ENCODE measurements around the gene NPTXR.

Gene NPTXR

DNA sequence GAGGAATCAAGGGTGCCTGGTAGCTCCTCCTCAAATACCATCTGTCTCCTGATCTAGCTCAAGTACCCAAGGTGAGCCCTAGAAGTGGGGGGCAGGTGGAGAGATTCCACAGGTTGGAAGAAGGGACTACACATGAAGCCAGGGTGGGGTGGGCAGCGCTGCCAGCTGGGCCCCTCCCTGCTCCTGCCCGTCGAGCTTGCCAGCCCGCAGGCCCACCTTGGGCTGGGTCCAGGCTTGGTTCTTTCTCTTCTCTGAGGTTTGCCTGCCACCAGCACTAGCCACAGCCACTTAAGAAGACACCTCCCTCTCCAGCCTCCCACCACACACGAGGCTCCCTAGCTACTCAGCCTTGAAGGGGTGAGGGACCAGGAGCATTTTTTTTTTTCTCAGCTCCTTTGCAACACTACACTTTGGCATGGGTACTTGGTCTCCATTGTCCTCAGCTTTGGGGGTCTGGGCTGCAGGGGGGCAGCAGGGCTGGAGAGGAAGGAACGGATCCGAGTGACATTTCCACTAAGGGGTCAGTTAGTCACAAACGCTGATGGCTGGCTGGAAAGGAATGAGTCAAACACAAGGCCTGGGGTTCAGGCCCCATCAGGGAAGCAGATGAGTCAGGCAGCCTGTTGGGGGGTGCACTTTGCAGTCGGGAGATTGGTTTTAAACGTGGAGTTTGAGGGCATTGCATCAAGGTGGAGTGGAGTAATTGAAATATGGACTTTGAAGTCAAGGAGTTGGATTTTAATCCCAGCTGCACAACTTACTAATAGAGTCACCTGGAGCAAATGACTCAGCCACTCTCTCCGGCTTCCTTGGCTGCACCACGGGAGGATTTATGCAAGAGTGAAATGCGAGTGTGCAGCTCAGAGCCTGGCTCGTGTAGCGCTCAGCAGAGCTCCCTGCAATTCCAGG lies 7.4 kb upstream of the NPTXR start:
- no peak for DNase-seq

DNA sequence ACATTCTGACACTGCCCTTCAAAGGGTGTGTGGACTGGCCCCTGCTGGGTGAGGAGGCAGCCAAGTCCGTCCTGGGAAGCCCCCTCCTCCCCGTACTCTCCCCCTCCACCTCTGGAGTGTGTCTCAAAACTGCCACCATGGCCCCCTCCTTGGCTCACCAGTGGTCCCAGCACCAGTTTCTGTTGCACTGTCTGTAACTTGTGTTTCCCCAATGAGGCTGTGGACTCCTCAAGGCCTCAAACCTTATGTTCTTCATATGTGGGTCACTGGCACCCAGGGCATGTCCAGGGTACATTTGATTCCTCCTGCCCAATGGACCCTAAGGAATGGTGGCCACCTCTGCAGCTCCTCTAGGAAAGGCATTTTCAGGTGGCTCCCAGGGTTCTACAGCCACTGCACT lies 6.6 kb upstream of the NPTXR start:
- no peak for DNase-seq

DNA sequence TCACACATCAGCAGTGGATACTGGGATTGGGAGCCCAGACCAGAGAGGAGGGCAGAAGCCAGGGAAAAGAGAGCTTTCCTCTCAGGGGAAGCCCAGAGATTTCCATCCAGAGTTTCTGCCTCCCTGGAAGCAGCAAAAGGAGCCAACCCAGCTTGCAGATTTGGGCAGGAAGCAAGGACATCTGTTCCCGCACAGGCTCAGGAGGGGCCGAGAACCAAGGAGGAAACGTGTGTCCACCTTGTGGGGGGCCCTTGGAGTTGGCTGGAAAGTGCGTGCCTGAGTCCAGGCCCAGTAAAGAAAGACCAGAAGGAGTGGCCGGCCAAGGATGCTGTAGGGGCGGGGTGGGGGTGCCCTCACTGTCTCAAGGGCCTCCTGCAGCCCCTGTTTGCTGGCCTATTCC lies 6.0 kb upstream of the NPTXR start:
- DNase-seq, result no peak

DNA sequence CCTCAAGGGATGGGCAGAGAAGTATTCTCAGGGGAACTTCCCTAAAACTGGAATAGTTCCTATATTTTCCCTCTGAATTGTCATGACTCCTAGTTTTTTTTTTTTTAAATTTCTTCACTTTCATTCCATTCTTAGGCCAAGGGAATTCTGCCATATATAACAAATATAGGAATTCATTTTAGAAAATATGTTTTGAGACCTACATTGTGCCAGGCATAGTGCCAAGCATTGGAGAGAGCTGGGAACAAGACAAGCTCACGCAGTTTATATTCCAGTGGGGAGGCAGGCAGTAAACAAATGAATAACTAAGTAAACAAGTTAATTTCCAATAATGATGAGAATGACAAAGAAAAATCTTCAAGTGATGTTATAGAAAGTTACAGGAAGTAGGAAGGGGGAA lies 2.6 kb upstream of the NPTXR start:
- DNase-seq, result no peak

DNA sequence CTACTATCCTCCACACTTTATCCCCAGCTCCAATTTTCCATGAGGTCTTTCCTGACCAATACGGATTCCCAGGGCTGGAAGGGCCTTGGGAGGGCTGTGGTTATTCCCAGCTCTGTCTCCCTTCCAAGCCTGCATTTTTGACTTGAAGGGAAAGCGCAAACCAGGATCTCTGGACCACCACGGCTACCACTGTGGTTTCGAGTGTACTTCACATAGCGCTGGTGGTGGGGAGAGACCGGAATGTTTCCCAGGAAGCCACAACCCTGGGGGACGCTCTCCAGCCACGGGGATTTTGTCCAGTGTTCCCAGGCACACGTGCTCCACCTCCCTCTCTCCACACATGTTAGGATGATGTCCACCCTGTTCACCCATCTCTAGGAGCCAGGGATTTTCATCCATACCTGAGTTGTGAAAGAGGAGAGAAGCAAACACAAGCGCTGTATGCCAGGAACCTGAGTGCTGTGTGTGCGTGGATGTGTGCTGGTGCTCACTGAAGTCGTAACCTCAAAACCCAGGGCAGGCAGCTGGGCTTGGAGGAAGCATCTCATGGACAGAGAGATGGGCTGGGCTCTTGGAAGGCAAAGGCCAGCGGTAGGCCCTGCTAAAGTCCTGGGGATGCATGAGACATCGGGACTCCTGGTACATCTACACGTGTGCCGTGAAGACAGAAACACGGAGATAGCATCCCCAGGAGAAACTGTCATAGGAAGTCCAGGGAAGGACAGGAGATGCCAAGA lies 1.3 kb upstream of the NPTXR start:
- DNase-seq, result no peak

DNA sequence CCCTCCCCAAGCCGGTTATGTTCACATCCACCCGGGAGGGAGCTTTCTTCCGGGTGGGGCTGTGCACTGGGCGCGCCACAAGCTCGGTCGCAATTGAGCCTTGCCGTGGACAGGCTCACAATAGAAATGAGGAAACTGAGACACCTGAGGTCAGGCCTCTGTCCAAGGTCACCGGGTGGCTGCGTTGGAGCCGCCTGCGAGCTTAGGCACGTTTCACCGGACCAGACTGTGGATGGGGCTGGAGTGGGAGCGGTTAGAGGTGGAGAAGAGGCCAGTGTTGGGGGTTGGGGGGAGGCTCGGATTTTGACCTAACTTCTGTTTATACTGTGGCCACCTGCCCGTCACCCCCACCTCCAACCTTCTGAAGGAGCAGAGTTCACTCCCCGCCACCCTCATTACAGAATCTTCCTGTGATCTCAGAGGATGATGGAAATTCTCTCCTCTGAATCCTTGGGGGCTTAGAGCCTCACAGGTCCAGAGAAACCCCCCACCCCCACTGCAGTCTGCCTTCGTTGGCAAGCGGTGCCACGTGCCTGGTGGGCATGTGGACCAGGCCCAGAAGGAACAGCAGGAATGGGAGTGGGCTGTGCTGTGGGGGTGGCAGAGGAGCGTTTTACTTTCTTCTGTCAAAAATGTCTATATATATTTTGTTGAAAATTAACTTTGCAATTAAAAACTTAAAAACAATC lies 631 bp upstream of the NPTXR start:
- no peak for DNase-seq

DNA sequence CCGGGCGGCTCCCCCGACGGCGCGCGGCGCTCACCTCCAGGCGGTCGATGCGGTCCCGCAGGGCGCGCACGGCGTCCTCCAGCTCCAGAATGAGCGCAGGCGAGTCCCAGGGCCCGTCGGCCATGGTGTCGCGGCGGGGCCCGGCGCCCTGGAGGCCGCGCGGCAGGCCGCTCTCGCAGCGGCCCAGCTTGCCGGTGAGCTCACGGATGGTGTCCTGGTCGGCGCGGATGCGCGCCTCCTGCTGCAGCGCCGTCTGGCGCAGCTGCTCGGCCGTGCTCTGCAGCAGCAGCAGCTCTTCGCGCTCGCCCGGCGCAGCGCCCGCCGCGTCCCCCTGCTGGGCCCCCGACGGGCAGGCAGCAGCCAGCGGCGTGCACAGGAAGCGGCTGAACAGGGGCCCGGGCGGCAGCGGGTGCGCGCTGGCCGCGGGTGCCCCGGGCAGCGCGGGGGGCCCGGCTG lies 599 bp downstream of the NPTXR start:
- peak; percentile 17 to 54 for DNase-seq

DNA sequence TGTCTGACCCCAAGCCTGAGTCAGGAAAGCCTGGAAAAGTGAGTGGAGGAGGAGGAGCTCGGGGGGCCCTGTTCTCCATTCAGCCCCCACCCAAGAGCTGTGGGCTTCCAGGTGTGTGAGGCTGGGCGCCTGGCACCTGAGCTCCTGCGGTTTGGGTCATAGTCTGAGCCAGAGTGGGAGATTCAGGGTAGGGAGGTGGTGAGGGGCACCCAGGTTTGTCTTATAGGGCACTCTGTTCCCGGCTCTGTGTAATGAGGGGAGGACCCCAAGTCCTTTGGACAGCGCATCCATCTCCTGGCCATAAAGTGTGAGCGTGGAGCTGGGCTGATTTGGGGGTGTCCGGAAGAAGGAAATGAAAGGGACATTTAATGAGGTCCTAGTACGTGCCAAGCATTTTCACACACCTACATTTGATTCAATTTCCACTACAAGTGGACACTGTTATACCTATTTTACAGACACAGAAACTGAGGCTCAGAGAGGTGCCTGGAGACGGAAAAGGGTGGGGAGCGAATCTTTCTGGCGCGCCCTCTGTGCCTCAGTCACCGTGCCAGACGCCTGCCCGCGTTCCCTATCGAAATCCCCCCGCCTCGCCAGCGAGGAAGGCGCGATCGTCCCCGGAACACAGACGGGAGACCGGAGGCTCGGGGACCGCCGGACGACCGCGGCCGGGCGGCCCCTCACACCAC lies 1.2 kb downstream of the NPTXR start:
- DNase-seq, result no peak

DNA sequence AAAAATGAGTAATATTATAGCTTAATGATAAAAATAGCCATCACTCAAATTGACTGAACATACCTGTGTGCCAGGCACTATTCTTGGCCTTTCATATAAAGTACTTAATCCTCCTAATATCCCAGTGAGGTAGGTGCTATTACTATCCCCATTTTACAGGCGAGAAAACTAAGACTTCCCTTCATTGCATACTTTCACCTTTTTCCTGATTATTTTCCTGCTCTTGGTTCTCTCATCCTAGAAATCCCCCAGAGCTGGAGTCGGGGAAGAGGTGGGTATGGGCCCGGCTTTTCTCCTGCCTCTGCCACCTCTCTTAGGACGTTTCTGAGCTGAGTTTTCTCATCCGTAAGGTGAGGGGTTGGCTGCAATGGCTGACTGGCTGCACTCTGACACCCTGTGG lies 2.2 kb downstream of the NPTXR start:
- no peak for DNase-seq

DNA sequence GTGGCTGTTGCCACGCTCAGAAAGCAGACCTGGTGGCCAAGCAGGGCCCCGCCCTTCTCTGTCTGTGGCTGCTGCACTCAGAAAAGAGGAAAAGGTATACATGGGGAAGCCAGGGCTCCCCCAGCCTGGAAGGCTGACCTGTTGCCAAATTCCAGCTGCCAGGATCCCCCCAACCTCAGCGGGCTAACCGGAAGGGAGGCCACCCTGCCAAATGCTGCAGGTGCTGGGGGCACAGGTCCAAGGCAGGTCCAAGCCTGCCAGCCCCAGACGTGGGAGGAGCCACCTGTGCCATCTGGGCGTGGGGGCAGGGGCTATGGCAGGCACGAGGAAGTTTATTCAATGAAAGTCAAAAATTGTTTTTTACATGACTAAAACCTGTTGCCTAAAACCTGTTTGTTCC lies 2.6 kb downstream of the NPTXR start:
- DNase-seq, result no peak

DNA sequence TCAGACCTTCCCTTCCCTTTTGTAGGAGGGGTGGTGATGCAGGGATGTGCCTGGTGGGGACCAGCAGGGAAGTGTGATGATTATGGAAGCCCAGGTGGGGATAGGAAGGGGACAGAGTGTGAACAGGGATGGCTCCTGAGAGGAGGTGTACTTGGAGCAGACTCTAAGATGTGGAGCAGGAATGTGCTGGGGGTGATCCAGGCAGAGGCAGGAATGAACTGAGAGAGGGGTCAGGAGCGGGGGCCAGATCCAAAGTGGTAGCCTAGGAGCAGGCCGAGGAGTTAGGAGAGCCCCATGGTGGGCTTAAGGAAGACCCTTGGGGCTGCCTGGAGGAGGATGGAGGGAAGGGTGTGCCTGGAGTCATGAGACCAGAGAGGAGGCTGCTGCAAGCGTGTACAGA lies 3.7 kb downstream of the NPTXR start:
- no peak for DNase-seq

DNA sequence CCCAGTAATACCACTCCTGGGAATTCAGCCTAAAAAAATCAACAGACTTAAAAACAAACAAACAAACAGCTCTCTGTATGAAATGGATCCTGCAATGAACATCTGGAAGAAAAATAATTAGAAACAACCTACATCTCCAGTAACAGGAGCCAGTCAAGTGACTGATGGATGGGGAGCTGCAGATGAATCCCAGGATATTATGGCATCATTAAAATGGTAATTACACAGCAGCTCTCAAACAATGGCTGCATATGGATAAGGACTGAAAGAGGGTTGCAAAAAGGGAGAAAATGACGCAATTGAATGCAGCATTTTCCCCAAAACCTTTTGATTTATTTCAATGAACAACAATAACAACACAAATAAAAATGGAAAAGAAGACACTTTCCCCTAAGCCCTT lies 4.1 kb downstream of the NPTXR start:
- no peak for DNase-seq

DNA sequence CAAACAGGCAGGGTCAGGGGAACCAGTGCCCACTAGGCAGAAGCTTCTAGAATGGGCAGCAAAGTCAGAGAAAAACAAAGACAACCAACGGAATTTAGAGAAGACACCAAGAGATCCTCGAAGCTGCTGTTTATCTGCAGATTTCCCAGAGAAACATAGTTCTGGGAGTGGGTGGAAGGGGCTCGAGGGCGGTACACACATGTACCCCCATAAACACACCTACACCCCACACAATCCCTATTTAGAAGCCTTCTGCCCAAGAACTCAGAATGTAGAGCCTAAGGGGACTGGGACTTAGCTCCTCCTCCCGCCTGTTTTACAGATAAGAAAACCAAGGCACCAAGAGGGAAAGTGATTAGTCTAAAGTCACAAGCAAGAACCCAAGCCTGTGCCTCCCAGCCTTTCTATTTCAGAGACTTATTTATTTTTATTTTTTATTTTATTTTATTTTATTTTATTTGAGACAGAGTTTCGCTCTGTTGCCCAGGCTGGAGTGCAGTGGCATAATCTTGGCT lies 6.4 kb downstream of the NPTXR start:
- no peak for DNase-seq

DNA sequence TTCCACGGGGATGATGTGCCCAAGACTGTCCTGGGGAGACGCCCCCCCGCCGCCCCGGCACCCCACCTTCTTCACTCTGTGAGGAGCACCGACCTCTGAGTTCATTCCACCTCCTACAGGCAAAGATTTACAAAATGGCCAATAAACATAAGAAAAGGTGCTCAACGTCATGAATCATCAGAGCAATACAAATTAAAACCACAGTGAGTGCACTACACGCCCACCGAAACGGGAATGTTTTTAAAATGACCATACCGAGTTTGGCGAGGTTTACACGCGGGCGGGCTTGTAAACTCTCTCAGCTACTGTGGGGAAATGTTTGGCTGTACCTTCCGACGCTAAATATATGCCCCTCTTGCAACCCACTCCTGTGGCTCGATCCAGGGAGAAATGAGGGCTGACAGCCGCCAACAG lies 7.9 kb downstream of the NPTXR start:
- no peak for DNase-seq

DNA sequence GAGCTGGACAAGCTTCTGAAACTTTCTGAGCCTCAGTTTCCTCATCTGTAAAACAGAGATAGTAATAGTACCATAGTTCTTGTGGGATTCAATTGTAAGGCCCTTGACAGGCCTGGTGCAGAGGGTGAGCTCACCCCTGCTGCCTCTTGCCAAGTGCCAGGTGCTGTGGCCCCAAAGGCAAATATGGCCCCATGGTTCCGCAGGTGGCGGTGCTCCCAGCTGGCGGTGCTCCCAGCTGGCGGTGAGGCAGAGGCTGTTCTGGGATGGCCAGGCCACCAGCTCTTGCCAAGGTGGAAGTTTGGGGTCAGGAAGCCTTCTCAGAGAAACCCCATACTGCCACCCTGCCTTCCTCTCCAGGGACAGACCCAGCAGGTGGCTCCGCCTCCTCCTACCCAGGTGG lies 8.8 kb downstream of the NPTXR start:
- DNase-seq, result no peak

DNA sequence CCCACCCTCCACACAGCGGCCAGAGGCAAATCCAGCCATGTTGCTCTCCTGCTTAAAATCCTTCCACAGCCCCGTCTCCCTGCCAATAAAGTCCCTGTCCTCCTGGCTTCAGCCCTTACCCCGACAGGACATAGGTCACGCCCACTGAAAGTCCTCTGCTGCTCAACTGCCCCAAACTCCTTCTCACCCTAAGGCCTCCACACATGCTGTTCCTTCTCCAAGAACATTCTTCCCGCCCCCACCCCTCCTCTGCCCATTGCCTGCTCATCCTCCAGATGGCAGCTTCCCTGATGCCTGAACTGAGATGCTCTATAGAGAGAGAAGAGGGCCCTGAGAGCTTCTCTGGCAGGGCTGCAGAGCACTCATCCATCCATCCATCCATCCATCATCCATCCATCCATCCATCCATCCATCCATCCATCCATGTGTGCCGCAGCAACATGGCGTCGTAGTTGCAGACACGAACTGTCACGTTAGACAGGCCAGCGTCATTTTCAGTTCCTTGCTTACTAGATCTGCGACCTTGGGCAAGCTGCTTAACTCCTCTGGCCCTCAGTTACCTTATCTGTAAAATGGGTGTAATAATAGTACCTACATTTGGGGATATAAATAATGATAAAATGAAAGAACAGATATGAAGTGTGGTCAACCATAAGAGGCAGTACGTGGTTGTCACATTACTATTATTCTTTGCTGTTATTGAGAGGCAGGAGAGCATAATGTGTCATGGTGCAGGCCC lies 9.4 kb downstream of the NPTXR start:
- peak in 1 of 2 donors; percentile 46 for DNase-seq

DNA sequence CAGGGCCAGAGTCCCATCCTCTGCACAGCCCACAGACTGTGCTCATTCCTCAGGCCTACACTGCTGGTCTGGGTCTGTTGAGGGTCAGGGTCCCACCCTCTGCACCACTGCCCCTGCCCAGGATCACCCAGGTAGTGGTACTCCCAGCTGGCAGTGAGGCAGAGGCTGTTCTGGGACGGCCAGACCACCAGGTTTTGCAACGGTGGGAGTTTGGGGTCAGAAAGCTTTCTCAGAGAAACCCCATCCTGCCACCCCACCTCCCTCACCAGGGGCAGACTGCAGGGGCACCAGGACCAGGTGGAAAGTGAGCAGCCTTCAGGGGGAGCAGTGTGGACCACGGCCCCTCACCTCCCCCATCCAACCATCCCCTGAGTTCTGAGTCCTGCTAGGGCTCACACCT lies 10.8 kb downstream of the NPTXR start:
- DNase-seq, result no peak

DNA sequence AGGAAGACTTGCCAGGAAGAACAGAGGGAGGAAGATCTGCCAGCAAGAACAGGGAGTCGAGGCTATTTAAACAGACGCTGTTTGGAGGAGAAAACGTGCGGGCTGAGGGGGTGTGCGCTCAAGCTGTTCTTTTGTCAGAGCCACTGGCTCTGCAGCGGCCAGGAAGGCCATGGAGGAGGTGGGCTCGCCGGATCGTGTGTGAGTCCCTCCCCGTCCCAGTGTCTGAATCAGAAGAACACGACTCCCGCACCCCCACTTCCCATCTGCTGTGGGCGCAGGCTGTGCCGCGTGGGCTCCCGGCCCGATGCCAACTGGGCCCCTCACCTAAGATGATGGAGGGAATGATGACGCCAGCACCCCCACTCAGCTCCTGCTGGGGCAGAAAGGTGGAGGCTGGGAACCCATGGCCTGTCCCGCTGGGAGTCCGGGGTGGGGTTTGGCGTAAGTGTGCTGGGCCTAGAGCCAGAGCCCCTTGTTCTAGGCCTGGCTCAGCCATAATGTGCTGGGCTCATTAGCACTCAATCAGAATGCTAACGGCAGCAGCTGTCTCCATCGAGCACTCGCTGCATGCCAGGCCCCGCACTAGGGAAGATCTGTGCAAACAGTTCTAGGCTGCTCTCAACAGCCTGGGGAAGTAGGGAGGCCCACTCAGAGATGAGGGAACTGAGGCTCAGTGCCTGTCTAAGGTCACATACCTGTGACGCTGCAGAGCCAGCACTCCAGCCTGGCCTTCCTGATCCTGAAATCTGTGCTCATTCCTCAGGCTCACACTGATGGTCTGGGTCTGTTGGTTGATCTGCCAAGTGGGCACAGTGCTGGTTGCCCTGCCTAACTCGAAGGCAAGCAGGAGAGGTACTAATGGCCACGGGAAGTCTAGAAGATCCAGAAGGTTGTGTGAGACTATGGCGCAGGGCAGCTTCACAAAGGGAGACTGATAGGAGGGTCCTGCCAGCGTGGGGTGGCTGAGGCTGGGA lies 11.5 kb downstream of the NPTXR start:
- peak in 1 of 2 donors; percentile 50 for DNase-seq

DNA sequence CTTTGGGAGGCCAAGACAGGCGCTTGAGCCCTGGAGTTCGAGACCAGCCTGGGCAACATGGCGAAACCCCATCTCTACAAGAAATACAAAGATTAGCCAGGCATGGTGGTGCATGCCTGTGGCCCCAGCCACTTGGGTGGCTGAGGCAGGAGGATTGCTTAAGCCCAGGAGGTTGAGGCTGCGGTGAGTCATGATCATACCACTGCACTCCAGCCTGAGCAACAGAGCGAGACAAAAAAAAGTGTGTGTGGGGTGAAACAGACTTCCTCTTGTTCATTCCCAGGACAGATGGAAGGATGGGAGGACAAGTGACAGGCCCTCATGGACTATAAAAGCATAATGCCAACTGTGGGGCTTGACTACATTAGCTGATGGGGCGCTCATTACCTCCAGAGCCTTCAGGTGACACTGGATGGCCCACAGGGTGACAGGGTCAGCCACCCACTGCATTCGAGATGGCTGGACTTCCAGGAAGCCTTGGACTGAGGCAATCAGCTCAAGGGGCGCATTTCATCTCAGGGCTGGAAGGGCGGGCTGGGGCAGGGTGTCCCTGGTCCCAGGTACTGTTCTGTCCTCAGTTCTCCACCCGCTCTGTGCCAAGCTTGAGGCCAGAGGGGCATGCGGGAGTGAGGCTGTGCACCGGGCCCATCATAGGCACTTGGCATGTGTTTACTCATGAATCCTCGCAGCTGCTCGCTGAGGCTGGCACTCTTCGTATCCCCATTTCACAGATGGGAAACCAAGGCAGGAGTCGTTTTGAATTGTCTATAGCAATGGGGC lies 12.5 kb downstream of the NPTXR start:
- peak; percentile 86 to 93 for DNase-seq

DNA sequence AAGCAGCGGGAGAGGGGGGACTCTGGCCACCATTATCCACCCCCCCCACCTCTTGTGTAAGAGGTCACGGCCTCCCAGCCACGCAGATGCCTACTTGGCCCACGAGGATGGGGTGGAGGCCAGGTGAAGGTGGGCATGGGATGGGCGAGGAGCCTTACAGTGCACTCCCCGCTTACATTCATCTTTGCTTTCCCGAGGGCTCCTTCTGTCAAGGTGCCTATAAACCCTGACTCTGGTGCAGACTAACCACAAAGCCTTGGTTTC lies 13.1 kb downstream of the NPTXR start:
- no peak for DNase-seq

All from inflammatory macrophage (primary cell).